Loucy (cell line): ENCODE results near the gene EXOC3L1.

Experiments used
- CTCF ChIP-seq: fragments of 200-600 bp; sonication (generic); conservative IDR thresholded peaks from 2 replicates; pipeline ENCODE4 v1.5.1; 2014; ENCODE audit warnings: mild to moderate bottlenecking, antibody characterized with exemption, low read length
- EZH2phosphoT487 ChIP-seq: fragments of 200-600 bp; IDR thresholded peaks from 2 replicates; pipeline ENCODE4 v1.6.1; 2018; ENCODE audit warnings: antibody characterized with exemption, mild to moderate bottlenecking, moderate library complexity, borderline replicate concordance

- TF ChIP-seq CTCF: no peak
- TF ChIP-seq EZH2phosphoT487: no peak
Observed at GRCh38 chr16:67207249-67208091, 17.5 kb upstream of the EXOC3L1 start.
